ENCODE data around the gene ATP6V1E1.
"Not testable (repeated sequence)": the region's sequence is repeated elsewhere in the genome, so short reads cannot be mapped to it uniquely, and the experiment has no call there.

The ATP6V1E1 gene

GRCh38 chr22:17628406-17629172 lies at the start of gene ATP6V1E1:
Gene ATP6V1E1 (minus strand): TSS chr22:17628749. CDS start chr22:17628635, 114 bp downstream.
- H3K27me3 ChIP-seq (ENCODE audit: control insufficient read depth, insufficient read depth, low read length) = no peaks in the 10 kb centered on the region

GRCh38 chr22:17675584-17675983 lies 47.0 kb upstream of the ATP6V1E1 start:
- no peak overlapping the region for H3K9ac ChIP-seq (ENCODE audit: low read length)
- H3K4me1 ChIP-seq (ENCODE audit: control insufficient read depth, insufficient read depth, low read length) = peaks cover 16% of the 10 kb centered on the region
- no peaks in the 10 kb centered on the region for H3K36me3 ChIP-seq (ENCODE audit: control insufficient read depth, insufficient read depth, low read length)
- H3K27me3 ChIP-seq (ENCODE audit: control insufficient read depth, insufficient read depth, low read length) = no peaks in the 10 kb centered on the region
- H3K9me3 ChIP-seq (ENCODE audit: control insufficient read depth, low read length) = no peaks in the 10 kb centered on the region
- no peak overlapping the region for H3K4me3 ChIP-seq (ENCODE audit: low read length)

More at GRCh38 chr22:17628406-17629172, at the start of gene ATP6V1E1:
- Histone ChIP-seq H3K9ac (ENCODE audit: low read length) (peak within 1 kb of the TSS; percentile 92), H3K36me3 (ENCODE audit: control insufficient read depth, insufficient read depth, low read length) (no peaks in the 10 kb centered on the region), H3K4me1 (ENCODE audit: control insufficient read depth, insufficient read depth, low read length) (peaks cover 13% of the 10 kb centered on the region), H3K4me3 (ENCODE audit: low read length) (peak within 1 kb of the TSS; percentile 85), H3K9me3 (ENCODE audit: control insufficient read depth, low read length) (no peaks in the 10 kb centered on the region)

GRCh38 chr22:17674152-17674551 lies 45.6 kb upstream of the ATP6V1E1 start:
- H3K9me3 ChIP-seq (ENCODE audit: control insufficient read depth, low read length) = no peaks in the 10 kb centered on the region
- H3K4me1 ChIP-seq (ENCODE audit: control insufficient read depth, insufficient read depth, low read length) = peaks cover 16% of the 10 kb centered on the region
- no peak overlapping the region for H3K4me3 ChIP-seq (ENCODE audit: low read length)
- no peaks in the 10 kb centered on the region for H3K27me3 ChIP-seq (ENCODE audit: control insufficient read depth, insufficient read depth, low read length)
- no peak overlapping the region for H3K9ac ChIP-seq (ENCODE audit: low read length)
- no peaks in the 10 kb centered on the region for H3K36me3 ChIP-seq (ENCODE audit: control insufficient read depth, insufficient read depth, low read length)

GRCh38 chr22:17672417-17672991 lies 44.0 kb upstream of the ATP6V1E1 start:
- no peak overlapping the region for H3K4me3 ChIP-seq (ENCODE audit: low read length)
- H3K4me1 ChIP-seq (ENCODE audit: control insufficient read depth, insufficient read depth, low read length) = peaks cover 16% of the 10 kb centered on the region
- H3K36me3 ChIP-seq (ENCODE audit: control insufficient read depth, insufficient read depth, low read length) = no peaks in the 10 kb centered on the region
- H3K27me3 ChIP-seq (ENCODE audit: control insufficient read depth, insufficient read depth, low read length) = no peaks in the 10 kb centered on the region
- no peaks in the 10 kb centered on the region for H3K9me3 ChIP-seq (ENCODE audit: control insufficient read depth, low read length)
- no peak overlapping the region for H3K9ac ChIP-seq (ENCODE audit: low read length)

- H3K4me3 ChIP-seq (ENCODE audit: low read length); H3K9ac ChIP-seq (ENCODE audit: low read length); H3K36me3 ChIP-seq (ENCODE audit: control insufficient read depth, insufficient read depth, low read length); H3K9me3 ChIP-seq (ENCODE audit: control insufficient read depth, low read length); H3K27me3 ChIP-seq (ENCODE audit: control insufficient read depth, insufficient read depth, low read length): not testable (repeated sequence)
- peaks cover 16% of the 10 kb centered on the region for H3K4me1 ChIP-seq (ENCODE audit: control insufficient read depth, insufficient read depth, low read length)
Observed at GRCh38 chr22:17671521-17672092, 43.1 kb upstream of the ATP6V1E1 start.

- Histone ChIP-seq H3K27me3 (ENCODE audit: control insufficient read depth, insufficient read depth, low read length) (no peaks in the 10 kb centered on the region), H3K36me3 (ENCODE audit: control insufficient read depth, insufficient read depth, low read length) (no peaks in the 10 kb centered on the region), H3K4me3 (ENCODE audit: low read length) (no peak overlapping the region), H3K9me3 (ENCODE audit: control insufficient read depth, low read length) (no peaks in the 10 kb centered on the region), H3K4me1 (ENCODE audit: control insufficient read depth, insufficient read depth, low read length) (no peaks in the 10 kb centered on the region), H3K9ac (ENCODE audit: low read length) (no peak overlapping the region)
Observed at GRCh38 chr22:17665854-17666253, 37.3 kb upstream of the ATP6V1E1 start.

DNA sequence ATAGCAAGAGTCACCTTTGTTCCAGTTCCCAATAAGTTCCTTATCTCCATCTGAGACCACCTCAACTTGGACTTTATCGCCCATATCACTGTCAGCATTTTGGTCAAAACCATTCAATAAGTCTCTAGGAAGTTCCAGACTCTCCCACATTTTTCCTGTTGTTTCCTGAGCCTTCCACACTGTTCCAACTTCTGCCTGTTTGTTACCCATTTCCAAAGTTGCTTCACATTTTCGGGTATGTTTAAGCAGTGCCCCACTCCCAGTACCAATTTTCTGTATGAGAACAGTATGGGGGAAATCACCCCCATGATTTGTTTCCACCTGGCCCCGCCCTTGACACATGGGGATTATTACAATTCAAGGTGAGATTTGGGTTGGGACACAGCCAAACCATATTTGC lies 36.7 kb upstream of the ATP6V1E1 start:
- H3K36me3 ChIP-seq (ENCODE audit: control insufficient read depth, insufficient read depth, low read length) = no peaks in the 10 kb centered on the region
- H3K9me3 ChIP-seq (ENCODE audit: control insufficient read depth, low read length) = no peaks in the 10 kb centered on the region
- H3K4me1 ChIP-seq (ENCODE audit: control insufficient read depth, insufficient read depth, low read length) = no peaks in the 10 kb centered on the region
- H3K27me3 ChIP-seq (ENCODE audit: control insufficient read depth, insufficient read depth, low read length) = no peaks in the 10 kb centered on the region
- H3K4me3 ChIP-seq (ENCODE audit: low read length) = no peak overlapping the region
- no peak overlapping the region for H3K9ac ChIP-seq (ENCODE audit: low read length)

DNA sequence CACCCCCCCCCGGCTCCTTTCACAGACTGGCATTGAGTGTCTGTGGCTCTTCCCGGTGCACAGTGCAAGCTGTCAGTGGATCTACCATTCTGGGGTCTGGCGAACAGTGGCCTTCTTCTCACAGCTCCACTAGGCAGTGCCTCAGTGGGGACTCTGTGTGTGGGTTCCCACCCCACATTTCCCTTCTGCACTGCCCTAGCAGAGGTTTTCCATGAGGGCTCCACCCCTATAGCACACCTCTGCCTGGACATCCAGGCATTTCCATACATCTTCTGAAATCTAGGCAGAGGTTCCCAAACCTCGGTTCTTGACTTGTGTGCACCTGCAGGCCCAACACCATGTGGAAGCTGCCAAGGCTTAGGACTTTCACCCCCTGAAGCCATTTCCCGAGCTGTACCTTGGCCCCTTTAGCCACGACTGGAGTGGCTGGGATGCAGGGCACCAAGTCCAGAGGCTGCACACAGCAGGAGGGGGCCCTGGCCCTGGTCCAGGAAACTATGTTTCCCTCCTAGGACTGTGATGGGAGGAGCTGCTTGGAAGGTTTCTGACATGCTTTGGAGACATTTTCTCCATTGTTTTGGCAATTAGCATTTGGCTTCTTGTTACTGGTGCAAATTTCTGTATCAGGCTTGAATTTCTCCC lies 36.0 kb upstream of the ATP6V1E1 start:
- Histone ChIP-seq H3K4me1 (ENCODE audit: control insufficient read depth, insufficient read depth, low read length) (no peaks in the 10 kb centered on the region), H3K27me3 (ENCODE audit: control insufficient read depth, insufficient read depth, low read length) (no peaks in the 10 kb centered on the region), H3K9ac (ENCODE audit: low read length) (no peak overlapping the region), H3K36me3 (ENCODE audit: control insufficient read depth, insufficient read depth, low read length) (no peaks in the 10 kb centered on the region), H3K9me3 (ENCODE audit: control insufficient read depth, low read length) (no peaks in the 10 kb centered on the region), H3K4me3 (ENCODE audit: low read length) (no peak overlapping the region)

DNA sequence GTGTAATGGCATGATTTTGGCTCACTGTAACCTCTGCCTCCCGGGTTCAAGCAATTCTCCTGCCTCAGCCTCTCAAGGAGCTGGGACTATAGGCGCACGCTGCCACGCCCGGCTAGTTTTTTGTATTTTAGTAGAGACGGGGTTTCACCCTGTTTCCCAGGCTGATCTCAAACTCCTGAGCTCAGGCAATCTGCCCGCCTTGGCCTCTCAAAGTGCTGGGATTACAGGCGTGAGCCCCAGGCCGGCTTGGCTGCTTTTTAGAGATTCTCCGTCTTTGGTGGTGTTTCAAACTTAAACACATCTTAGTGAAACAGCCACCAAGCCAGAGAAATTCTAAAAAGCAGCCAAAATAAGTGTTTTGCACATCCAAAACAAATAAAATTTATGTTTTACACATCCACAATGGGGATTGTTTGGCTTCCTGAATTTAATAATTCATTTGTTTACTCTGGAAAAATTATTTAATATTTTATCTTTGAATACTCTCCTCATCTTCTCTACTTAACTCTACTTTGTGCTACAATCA lies 28.4 kb upstream of the ATP6V1E1 start:
- Histone ChIP-seq H3K9ac (ENCODE audit: low read length) (no peak overlapping the region), H3K9me3 (ENCODE audit: control insufficient read depth, low read length) (no peaks in the 10 kb centered on the region), H3K4me1 (ENCODE audit: control insufficient read depth, insufficient read depth, low read length) (no peaks in the 10 kb centered on the region), H3K4me3 (ENCODE audit: low read length) (no peak overlapping the region), H3K27me3 (ENCODE audit: control insufficient read depth, insufficient read depth, low read length) (no peaks in the 10 kb centered on the region), H3K36me3 (ENCODE audit: control insufficient read depth, insufficient read depth, low read length) (no peaks in the 10 kb centered on the region)

DNA sequence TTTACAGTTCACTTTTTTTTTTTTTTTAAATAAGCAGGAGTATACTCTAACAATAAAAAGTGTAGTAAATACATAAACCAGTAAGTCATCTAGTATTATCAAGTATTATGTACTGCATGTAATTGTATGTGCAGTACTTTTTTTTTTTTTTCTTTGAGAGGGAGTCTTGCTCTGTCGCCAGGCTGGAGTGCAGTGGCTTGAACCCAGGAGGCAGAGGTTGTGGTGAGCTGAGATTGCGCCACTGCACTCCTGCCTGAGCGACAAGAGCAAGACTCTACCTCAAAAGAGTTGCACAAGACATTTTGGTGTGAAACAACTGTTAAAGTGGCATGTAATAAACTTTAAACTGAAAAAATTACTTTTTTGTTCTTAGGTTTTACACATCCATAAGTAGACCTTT lies 26.7 kb upstream of the ATP6V1E1 start:
- H3K27me3 ChIP-seq (ENCODE audit: control insufficient read depth, insufficient read depth, low read length) = no peaks in the 10 kb centered on the region
- H3K9ac ChIP-seq (ENCODE audit: low read length) = no peak overlapping the region
- no peaks in the 10 kb centered on the region for H3K4me1 ChIP-seq (ENCODE audit: control insufficient read depth, insufficient read depth, low read length)
- H3K36me3 ChIP-seq (ENCODE audit: control insufficient read depth, insufficient read depth, low read length) = no peaks in the 10 kb centered on the region
- H3K4me3 ChIP-seq (ENCODE audit: low read length) = no peak overlapping the region
- no peaks in the 10 kb centered on the region for H3K9me3 ChIP-seq (ENCODE audit: control insufficient read depth, low read length)

- Histone ChIP-seq H3K4me3 (ENCODE audit: low read length) (no peak overlapping the region), H3K9ac (ENCODE audit: low read length) (no peak overlapping the region), H3K36me3 (ENCODE audit: control insufficient read depth, insufficient read depth, low read length) (no peaks in the 10 kb centered on the region), H3K4me1 (ENCODE audit: control insufficient read depth, insufficient read depth, low read length) (no peaks in the 10 kb centered on the region), H3K9me3 (ENCODE audit: control insufficient read depth, low read length) (no peaks in the 10 kb centered on the region), H3K27me3 (ENCODE audit: control insufficient read depth, insufficient read depth, low read length) (no peaks in the 10 kb centered on the region)
Observed at GRCh38 chr22:17648569-17648968, 20.0 kb upstream of the ATP6V1E1 start.

GRCh38 chr22:17647991-17648390 lies 19.4 kb upstream of the ATP6V1E1 start:
- Histone ChIP-seq H3K4me3 (ENCODE audit: low read length) (no peak overlapping the region), H3K36me3 (ENCODE audit: control insufficient read depth, insufficient read depth, low read length) (no peaks in the 10 kb centered on the region), H3K9me3 (ENCODE audit: control insufficient read depth, low read length) (no peaks in the 10 kb centered on the region), H3K4me1 (ENCODE audit: control insufficient read depth, insufficient read depth, low read length) (no peaks in the 10 kb centered on the region), H3K9ac (ENCODE audit: low read length) (no peak overlapping the region), H3K27me3 (ENCODE audit: control insufficient read depth, insufficient read depth, low read length) (no peaks in the 10 kb centered on the region)

Measured in mucosa of stomach (tissue), 1 donor.